Measurements from ENCODE around the gene NUTF2.

The NUTF2 gene

GRCh38 chr16:67844497-67844896 is 2.2 kb upstream of the NUTF2 start:
- Histone ChIP-seq H3F3A (ENCODE audit: insufficient read depth, low read length) (no peaks in the 10 kb centered on the region), H3K79me2 (ENCODE audit: insufficient read depth, low read length) (peaks cover 21% of the 10 kb centered on the region), H3K4me1 (ENCODE audit: insufficient read depth, low read length, severe bottlenecking) (peaks cover 49% of the 10 kb centered on the region), H3K9ac (ENCODE audit: low read length) (peak overlapping the region; percentile 90; the same call in 1 of the 2 replicates), H3K27ac (ENCODE audit: low read depth, low read length, poor library complexity, severe bottlenecking) (peak overlapping the region; percentile 87), H3K36me3 (ENCODE audit: insufficient read depth, low read length) (peaks cover 6% of the 10 kb centered on the region), H3K27me3 (ENCODE audit: insufficient read depth, low read length) (no peaks in the 10 kb centered on the region), H3K4me3 (ENCODE audit: low read depth, low read length, poor library complexity, severe bottlenecking) (peak overlapping the region; percentile 95), H4K20me1 (ENCODE audit: insufficient read depth, low read length) (no peaks in the 10 kb centered on the region), H2AFZ (ENCODE audit: low read length) (no peak overlapping the region), H3K4me2 (ENCODE audit: low read length) (peak overlapping the region; percentile 92), H3K9me2 (ENCODE audit: low read depth, low read length) (no peaks in the 10 kb centered on the region), H3K9me3 (ENCODE audit: low read length) (no peaks in the 10 kb centered on the region)
- no peak for TF ChIP-seq EZH2 (IDR thresholded peaks at IDR 0.05; ENCODE audit: borderline replicate concordance, low read length)
- TF ChIP-seq, protein P1, sequence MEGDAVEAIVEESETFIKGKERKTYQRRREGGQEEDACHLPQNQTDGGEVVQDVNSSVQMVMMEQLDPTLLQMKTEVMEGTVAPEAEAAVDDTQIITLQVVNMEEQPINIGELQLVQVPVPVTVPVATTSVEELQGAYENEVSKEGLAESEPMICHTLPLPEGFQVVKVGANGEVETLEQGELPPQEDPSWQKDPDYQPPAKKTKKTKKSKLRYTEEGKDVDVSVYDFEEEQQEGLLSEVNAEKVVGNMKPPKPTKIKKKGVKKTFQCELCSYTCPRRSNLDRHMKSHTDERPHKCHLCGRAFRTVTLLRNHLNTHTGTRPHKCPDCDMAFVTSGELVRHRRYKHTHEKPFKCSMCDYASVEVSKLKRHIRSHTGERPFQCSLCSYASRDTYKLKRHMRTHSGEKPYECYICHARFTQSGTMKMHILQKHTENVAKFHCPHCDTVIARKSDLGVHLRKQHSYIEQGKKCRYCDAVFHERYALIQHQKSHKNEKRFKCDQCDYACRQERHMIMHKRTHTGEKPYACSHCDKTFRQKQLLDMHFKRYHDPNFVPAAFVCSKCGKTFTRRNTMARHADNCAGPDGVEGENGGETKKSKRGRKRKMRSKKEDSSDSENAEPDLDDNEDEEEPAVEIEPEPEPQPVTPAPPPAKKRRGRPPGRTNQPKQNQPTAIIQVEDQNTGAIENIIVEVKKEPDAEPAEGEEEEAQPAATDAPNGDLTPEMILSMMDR (IDR thresholded peaks at IDR 0.05; ENCODE audit: low read length): peak; percentile 33; the same call in 1 of the 2 replicates

GRCh38 chr16:67845291-67846062 is 1.3 kb upstream of the NUTF2 start:
- Histone ChIP-seq H3K79me2 (ENCODE audit: insufficient read depth, low read length) (peaks cover 26% of the 10 kb centered on the region), H3K4me2 (ENCODE audit: low read length) (peak overlapping the region; percentile 92), H4K20me1 (ENCODE audit: insufficient read depth, low read length) (no peaks in the 10 kb centered on the region), H2AFZ (ENCODE audit: low read length) (no peak overlapping the region), H3K4me3 (ENCODE audit: low read depth, low read length, poor library complexity, severe bottlenecking) (peak overlapping the region; percentile 95), H3K9me3 (ENCODE audit: low read length) (no peaks in the 10 kb centered on the region), H3K27ac (ENCODE audit: low read depth, low read length, poor library complexity, severe bottlenecking) (peak overlapping the region; percentile 87), H3F3A (ENCODE audit: insufficient read depth, low read length) (no peaks in the 10 kb centered on the region), H3K27me3 (ENCODE audit: insufficient read depth, low read length) (no peaks in the 10 kb centered on the region), H3K4me1 (ENCODE audit: insufficient read depth, low read length, severe bottlenecking) (peaks cover 49% of the 10 kb centered on the region), H3K36me3 (ENCODE audit: insufficient read depth, low read length) (peaks cover 6% of the 10 kb centered on the region), H3K9me2 (ENCODE audit: low read depth, low read length) (no peaks in the 10 kb centered on the region), H3K9ac (ENCODE audit: low read length) (peak overlapping the region; percentile 85)
- TF ChIP-seq, protein P1 (IDR thresholded peaks at IDR 0.05; ENCODE audit: low read length): no peak
- TF ChIP-seq EZH2 (IDR thresholded peaks at IDR 0.05; ENCODE audit: borderline replicate concordance, low read length): no peak

DNA sequence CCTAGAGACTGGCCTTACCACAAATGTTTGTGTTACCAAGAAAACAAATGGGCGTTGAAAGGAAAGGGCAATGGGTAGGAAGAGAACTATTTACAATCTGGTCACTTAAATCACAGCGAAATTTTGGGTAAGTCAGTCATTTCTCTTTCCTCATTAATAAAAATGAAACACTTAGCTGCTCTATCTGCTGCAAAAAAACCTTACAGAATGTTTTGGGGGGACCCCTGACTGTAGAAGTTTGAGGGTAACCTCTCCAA is 742 bp upstream of the NUTF2 start:
- Histone ChIP-seq H3K9me3 (ENCODE audit: low read length) (no peaks in the 10 kb centered on the region), H3K27me3 (ENCODE audit: insufficient read depth, low read length) (no peaks in the 10 kb centered on the region), H3F3A (ENCODE audit: insufficient read depth, low read length) (no peaks in the 10 kb centered on the region), H3K4me1 (ENCODE audit: insufficient read depth, low read length, severe bottlenecking) (peaks cover 49% of the 10 kb centered on the region), H3K4me2 (ENCODE audit: low read length) (peak overlapping the region; percentile 92), H3K4me3 (ENCODE audit: low read depth, low read length, poor library complexity, severe bottlenecking) (peak overlapping the region; percentile 95), H4K20me1 (ENCODE audit: insufficient read depth, low read length) (no peaks in the 10 kb centered on the region), H3K9me2 (ENCODE audit: low read depth, low read length) (no peaks in the 10 kb centered on the region), H3K79me2 (ENCODE audit: insufficient read depth, low read length) (peaks cover 27% of the 10 kb centered on the region), H3K36me3 (ENCODE audit: insufficient read depth, low read length) (peaks cover 6% of the 10 kb centered on the region), H2AFZ (ENCODE audit: low read length) (no peak overlapping the region), H3K9ac (ENCODE audit: low read length) (peak overlapping the region; percentile 85), H3K27ac (ENCODE audit: low read depth, low read length, poor library complexity, severe bottlenecking) (peak overlapping the region; percentile 87)
- TF ChIP-seq EZH2 (IDR thresholded peaks at IDR 0.05; ENCODE audit: borderline replicate concordance, low read length): no peak
- TF ChIP-seq, protein P1 (IDR thresholded peaks at IDR 0.05; ENCODE audit: low read length): no peak

Measured in OCI-LY1 (cell line).